HepG2 (cell line): ENCODE results near the gene IQCH. TPM values are rescaled to one million over a fixed set of nuclear protein-coding genes. Genes with fewer than 3 reads are reported as not detected.
A peak's percentile ranks its signal among the peaks of the same experiment; 100 is the strongest.

Source experiments
- ATAC-seq: fragments of 200-7000 bp; cut with Tn5 transposase; 3 replicates; pipeline ENCODE4 v1.9.1; 2020; ENCODE audit warnings: mild to moderate bottlenecking, moderate library complexity
- BruUV-seq: library from RNA; stranded (reverse); fragments of 400-500 nt; replicated peaks from 2 replicates; lab custom pipeline; 2021; lab: Mats Ljungman, UMichigan
- CTCF ChIA-PET: fragments of 300-600 bp; formaldehyde crosslinking; extraction: SDS; loops from one replicate; lab custom pipeline; 2021; ENCODE audit warnings: low total read pairs, inconsistent platforms, low intra/inter-chr PET ratio; lab: Yijun Ruan, JAX
- POLR2A ChIA-PET: fragments of 350-600 bp; sonication (Branson Sonifier 250); formaldehyde crosslinking; loops from one replicate; lab custom pipeline; 2020; ENCODE audit warnings: antibody characterized with exemption, inconsistent platforms; lab: Yijun Ruan, JAX
- DNase-seq: peaks from one replicate; pipeline ENCODE4 v3.0.0-alpha.2; 2015; ENCODE audit warnings: low spot score
- FAIRE-seq: peaks from 3 replicates; lab custom pipeline; 2011; peaks lifted over from hg19 to GRCh38; lab: Jason Lieb, UNC
- H2AFZ ChIP-seq: one replicate; pipeline ENCODE4 v1.6.1; 2011; ENCODE audit warnings: low read length, inconsistent platforms
- H3K27ac ChIP-seq: fragments of 300-600 bp; 3 replicates; pipeline ENCODE4 v1.8.0; 2011; ENCODE audit warnings: mixed run types, mild to moderate bottlenecking, mixed read lengths, low read length, inconsistent platforms; ENCODE audit not compliant: insufficient read depth; ENCODE audit errors: extremely low read length
- H3K27me3 ChIP-seq, 2 experiments: fragments of 200-600 bp in 1 of 2; 2 replicates in 1 of 2; 3 replicates in 1 of 2; pipeline versions ENCODE4 v1.6.0 to v1.8.0; 2011; ENCODE audit warnings: low read length in 2 of 2, mild to moderate bottlenecking in 2 of 2, moderate library complexity in 2 of 2, inconsistent platforms in 1 of 2; ENCODE audit not compliant: insufficient read depth in 2 of 2, control insufficient read depth in 1 of 2
- H3K36me3 ChIP-seq, 2 experiments: fragments of 200-600 bp in 1 of 2; replicated peaks in 1 of 2; 2 replicates in 1 of 2; 3 replicates in 1 of 2; pipeline versions ENCODE4 v1.5.1 to v1.8.0; 2011; ENCODE audit warnings: low read length in 2 of 2, inconsistent platforms in 1 of 2; ENCODE audit not compliant: insufficient read depth in 2 of 2, control insufficient read depth in 1 of 2
- H3K4me1 ChIP-seq: 2 replicates; pipeline ENCODE4 v1.5.1; 2012; ENCODE audit warnings: low read length, inconsistent platforms; ENCODE audit not compliant: insufficient read depth
- H3K4me2 ChIP-seq: 2 replicates; pipeline ENCODE4 v1.6.0; 2011; ENCODE audit warnings: low read depth, low read length, inconsistent platforms
- H3K4me3 ChIP-seq, 3 experiments: fragments of 200-600 bp in 1 of 3; sonication (generic), shearing (Covaris generic) in 1 of 3; replicated peaks in 1 of 3; 2 replicates each; pipeline ENCODE4 v1.5.1; 2011 to 2016; ENCODE audit warnings: low read length in 3 of 3, inconsistent platforms in 2 of 3, low read depth in 2 of 3, mild to moderate bottlenecking in 2 of 3, control low read depth in 1 of 3, mixed read lengths in 1 of 3; ENCODE audit not compliant: insufficient read depth in 1 of 3
- H3K79me2 ChIP-seq: one replicate; pipeline ENCODE4 v1.6.1; 2011; ENCODE audit warnings: low read length, inconsistent platforms; ENCODE audit not compliant: insufficient read depth
- H3K9ac ChIP-seq: 2 replicates; pipeline ENCODE4 v1.6.0; 2011; ENCODE audit warnings: mild to moderate bottlenecking, low read depth, low read length, inconsistent platforms; ENCODE audit not compliant: insufficient read depth
- H3K9me3 ChIP-seq: 2 replicates; pipeline ENCODE4 v1.5.1; 2012; ENCODE audit warnings: mild to moderate bottlenecking, low read length
- H4K20me1 ChIP-seq: 2 replicates; pipeline ENCODE4 v1.6.0; 2011; ENCODE audit warnings: inconsistent platforms, mild to moderate bottlenecking, low read length, moderate library complexity; ENCODE audit not compliant: insufficient read depth
- EEA1 ChIP-seq: sonication (generic); formaldehyde crosslinking; IDR thresholded peaks from 2 replicates; pipeline ENCODE4 v1.5.1; 2020; ENCODE audit warnings: mild to moderate bottlenecking, missing genetic modification reagents, borderline replicate concordance
- GATAD1 ChIP-seq: IDR thresholded peaks from 2 replicates; pipeline ENCODE4 v1.6.1; 2016; ENCODE audit warnings: missing genetic modification reagents, missing compliant biosample characterization
- KLF6 ChIP-seq: IDR thresholded peaks from 2 replicates; pipeline ENCODE4 v1.8.0; 2016; ENCODE audit warnings: missing biosample characterization, missing genetic modification reagents
- MNT ChIP-seq: fragments of 450-650 bp; IDR thresholded peaks from 2 replicates; pipeline ENCODE4 v1.6.1; 2016
- WGBS: methylation state at CpG from one replicate; pipeline ENCODE4 v1.1.6; 2017; ENCODE audit warnings: low lambda C conversion rate; 5-methylcytosine and 5-hydroxymethylcytosine counted together
- in situ Hi-C: cut with HindIII; loops from 2 replicates; pipeline ENCODE4 v1.10.0; 2017; ENCODE audit warnings: low pct_unique_long_range_greater_than_20kb; ENCODE audit not compliant: extremely low pct_ligation_motif_present
- intact Hi-C: fragments of 100-400 bp; cut with micrococcal nuclease; formaldehyde crosslinking; loops from one replicate; pipeline ENCODE4 v1.10.0; 2022; ENCODE audit not compliant: unreplicated experiment
- polyA plus RNA-seq, 8 experiments: library from polyadenylated mRNA; depleted of rRNA in 3 of 8; stranded (reverse) in 7 of 8; unstranded in 1 of 8; fragments of >200 nt; fragmentation: Illumina TruSeq in 4 of 8; extraction: Trizol in 4 of 8; gene quantifications; 2 replicates each; pipeline versions ENCODE4 v1.2.1 to v1.2.3, GENCODE V29; 2011 to 2016; ENCODE audit warnings: low read depth in 4 of 8, missing spikeins in 1 of 8, mixed read lengths in 1 of 8; ENCODE audit not compliant: insufficient read depth in 1 of 8
- total RNA-seq, 5 experiments: library from RNA; depleted of rRNA; stranded (reverse); fragments of >200 nt; fragmentation: Illumina TruSeq; extraction: Trizol; gene quantifications; 2 replicates each; pipeline ENCODE4 v1.2.3, GENCODE V29; 2016; ENCODE audit warnings: low read depth in 1 of 5

Gene IQCH
- total and polyA plus RNA-seq, 2 of the 13 experiments (the other 11 are each of a cell fraction or from before 2014, with no cell fraction given): 0.16 to 0.55 TPM

- TF ChIP-seq GATAD1 (CRISPR knock-in tag): no peak
- no peak for TF ChIP-seq KLF6
Observed at GRCh38 chr15:67267440-67267839, 12.9 kb downstream of the IQCH start (continued).

GRCh38 chr15:67267951-67268941 is 13.7 kb downstream of the IQCH start:
- Histone ChIP-seq H3K4me2 (no peak overlapping the region), H3K36me3 (no peaks in the 10 kb centered on the region), H3K4me1 (no peaks in the 10 kb centered on the region), H3K9me3 (no peaks in the 10 kb centered on the region), H3K79me2 (no peaks in the 10 kb centered on the region), H3K27ac (no peak overlapping the region), H3K27me3 (no peaks in the 10 kb centered on the region; a peak in 1 of 5 replicates), H3K4me3 (no peak overlapping the region), H3K9ac (no peak overlapping the region), H4K20me1 (no peaks in the 10 kb centered on the region), H2AFZ (no peak overlapping the region)
- TF ChIP-seq EEA1 (CRISPR knock-in tag): no peak
- peak; percentile 68 for TF ChIP-seq MNT
- ATAC-seq (no peak), FAIRE-seq (no peak), DNase-seq (no peak)
- WGBS: 22% methylated on average over 9 of the region's 9 CpGs
- intact Hi-C loops: no loop called here
- CTCF ChIA-PET: no interaction called here
- BruUV-seq: no TSS peak
- POLR2A ChIA-PET: no interaction called here
- in situ Hi-C loops: no loop called here
